GM12872 (cell line): Measurements from ENCODE around the gene SPINK6.

ENCODE experiments used
- CTCF ChIP-seq: IDR thresholded peaks from 3 replicates; pipeline ENCODE4 v1.5.1; 2011; ENCODE audit warnings: low read depth, mild to moderate bottlenecking, low read length, moderate library complexity; ENCODE audit not compliant: insufficient read depth

The SPINK6 gene

GRCh38 chr5:148176480-148176879, 26.4 kb upstream of the SPINK6 start:
- TF ChIP-seq CTCF: no peak

DNA sequence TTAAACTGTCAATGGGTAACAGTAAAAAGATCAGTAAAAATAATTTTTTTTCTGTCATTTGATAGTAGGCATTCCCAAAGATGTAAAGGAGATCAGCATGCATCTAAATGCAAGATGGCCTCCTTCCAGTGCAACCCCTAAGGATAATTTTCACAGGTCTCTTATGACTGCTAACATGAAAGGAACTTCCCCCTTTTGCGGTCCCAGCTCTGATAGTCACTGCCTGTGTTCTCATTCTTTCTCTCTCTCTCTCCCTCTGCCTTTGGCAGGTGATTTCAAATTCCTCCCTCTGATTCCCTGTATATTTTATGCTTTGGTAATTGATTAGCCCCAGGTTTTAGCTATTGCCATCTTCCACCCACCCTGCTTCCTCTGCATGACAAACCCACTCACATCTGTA, 25.6 kb upstream of the SPINK6 start:
- no peak for TF ChIP-seq CTCF

DNA sequence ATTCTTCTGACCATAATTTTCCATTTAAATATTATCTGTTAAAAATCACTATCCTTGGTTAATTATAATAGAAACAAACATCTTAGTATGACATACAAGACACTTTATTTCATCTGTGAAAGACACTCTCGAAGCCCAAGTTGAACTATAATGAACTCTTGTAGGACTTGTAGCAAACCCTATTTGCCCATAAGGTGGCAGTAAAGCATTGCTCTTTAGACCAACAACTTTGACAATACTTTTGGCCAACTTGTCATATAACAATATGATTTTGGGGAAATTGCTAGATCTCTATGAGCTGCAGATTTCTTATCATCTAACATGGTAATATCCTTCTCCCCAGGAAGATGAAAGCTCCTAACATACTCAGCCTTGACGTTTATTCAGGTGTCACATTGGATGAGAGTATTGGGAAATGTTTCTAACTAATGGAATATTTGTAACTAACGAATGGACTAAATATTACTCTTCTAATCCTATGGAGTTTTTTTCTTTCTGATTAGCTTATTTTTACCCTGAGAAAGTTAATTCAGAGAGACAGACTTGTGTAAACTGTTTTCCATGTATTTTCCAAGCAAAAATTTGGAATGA, 23.5 kb upstream of the SPINK6 start:
- peak; percentile 54 for TF ChIP-seq CTCF

DNA sequence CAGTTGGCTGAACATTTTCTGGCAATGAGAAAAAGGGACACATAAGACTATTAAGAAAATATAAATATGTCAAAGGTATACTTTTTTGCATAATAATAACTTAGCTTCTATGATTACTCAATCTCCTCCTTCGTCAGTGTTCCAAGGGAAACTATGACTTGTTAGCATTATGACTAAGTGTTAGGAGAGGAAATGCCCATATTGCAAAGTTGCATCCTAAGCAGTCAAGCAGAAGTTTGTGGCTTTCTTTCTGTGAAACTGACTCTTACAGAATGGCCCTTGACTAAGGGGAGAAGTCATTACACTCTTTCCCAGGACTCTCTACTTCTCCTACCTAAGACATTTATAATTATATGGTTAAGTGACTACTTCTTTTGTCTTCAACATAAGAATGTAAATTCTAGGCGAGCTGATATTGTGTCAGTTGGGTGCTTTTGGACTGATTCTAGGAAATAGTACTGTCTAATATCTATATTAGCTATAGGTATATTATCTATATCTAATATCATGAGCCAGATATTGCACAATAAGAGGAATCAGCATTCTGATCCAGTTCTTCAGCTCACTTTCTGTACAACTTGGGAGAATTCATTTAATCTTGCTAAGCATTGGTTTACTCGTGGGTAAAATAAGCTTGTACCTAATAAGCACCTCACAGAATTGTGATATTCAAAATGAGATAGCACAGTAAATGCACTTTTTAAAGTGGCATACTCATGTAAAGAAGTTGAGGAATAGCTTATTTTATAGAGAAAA, 16.4 kb upstream of the SPINK6 start:
- TF ChIP-seq CTCF: no peak

- no peak for TF ChIP-seq CTCF
Measured at GRCh38 chr5:148191010-148191409, 11.8 kb upstream of the SPINK6 start.

DNA sequence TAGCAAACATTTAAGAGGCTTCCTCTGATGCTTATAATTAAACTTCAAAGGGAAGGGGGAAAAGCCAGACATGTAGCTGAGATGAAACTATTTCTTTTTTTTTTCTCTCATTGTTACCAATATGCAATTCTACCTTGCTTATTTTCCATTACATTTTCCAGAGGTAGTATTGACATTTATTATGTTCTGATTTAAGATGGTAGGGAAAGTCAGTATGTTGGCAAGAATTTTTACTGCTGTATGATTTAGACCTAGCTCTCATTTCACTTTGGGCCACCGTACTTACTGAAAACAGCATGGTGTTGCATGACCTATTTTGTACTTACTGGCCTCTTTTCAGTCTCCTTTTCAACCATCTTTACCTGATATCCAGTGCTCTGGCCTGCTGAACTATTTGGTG, 9.6 kb upstream of the SPINK6 start:
- no peak for TF ChIP-seq CTCF

GRCh38 chr5:148201151-148201550, 1.7 kb upstream of the SPINK6 start:
- no peak for TF ChIP-seq CTCF
